ENCODE results near the gene HMGCLL1.

DNA sequence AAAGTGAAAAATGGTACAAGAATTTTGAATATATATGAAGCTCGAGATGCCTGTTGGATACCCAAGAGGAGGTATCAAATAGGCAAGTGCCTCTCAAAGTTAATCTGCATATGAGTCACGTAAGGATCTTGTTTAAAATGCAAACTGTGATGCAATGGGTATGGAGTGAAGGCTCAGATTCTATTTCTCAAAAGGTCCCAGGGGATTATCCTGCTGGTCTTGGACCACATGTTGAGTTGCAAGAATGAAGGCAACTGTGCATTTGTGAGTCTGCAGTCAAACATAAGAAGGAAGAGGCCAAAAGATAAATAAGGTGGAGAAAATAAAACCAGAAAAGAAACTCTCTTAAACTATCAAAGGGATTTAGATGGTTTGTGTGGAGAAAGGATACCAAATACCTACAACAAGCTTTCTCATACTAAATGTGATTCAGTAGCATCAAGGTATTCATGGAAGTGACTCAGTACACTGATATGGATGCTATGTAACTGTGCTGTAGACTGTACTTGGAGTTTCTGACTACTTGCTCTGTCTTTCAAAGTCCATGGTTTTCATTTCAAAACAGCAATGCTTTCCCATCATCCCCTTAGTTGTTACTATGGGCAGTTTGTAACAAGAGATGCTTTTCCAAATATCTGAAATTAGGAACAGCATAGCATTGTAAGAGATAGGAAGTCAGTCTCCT lies 145.4 kb downstream of the HMGCLL1 start:
- TF ChIP-seq, protein P1, sequence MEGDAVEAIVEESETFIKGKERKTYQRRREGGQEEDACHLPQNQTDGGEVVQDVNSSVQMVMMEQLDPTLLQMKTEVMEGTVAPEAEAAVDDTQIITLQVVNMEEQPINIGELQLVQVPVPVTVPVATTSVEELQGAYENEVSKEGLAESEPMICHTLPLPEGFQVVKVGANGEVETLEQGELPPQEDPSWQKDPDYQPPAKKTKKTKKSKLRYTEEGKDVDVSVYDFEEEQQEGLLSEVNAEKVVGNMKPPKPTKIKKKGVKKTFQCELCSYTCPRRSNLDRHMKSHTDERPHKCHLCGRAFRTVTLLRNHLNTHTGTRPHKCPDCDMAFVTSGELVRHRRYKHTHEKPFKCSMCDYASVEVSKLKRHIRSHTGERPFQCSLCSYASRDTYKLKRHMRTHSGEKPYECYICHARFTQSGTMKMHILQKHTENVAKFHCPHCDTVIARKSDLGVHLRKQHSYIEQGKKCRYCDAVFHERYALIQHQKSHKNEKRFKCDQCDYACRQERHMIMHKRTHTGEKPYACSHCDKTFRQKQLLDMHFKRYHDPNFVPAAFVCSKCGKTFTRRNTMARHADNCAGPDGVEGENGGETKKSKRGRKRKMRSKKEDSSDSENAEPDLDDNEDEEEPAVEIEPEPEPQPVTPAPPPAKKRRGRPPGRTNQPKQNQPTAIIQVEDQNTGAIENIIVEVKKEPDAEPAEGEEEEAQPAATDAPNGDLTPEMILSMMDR (IDR thresholded peaks at IDR 0.05), result no peak
- TF ChIP-seq POLR2A (IDR thresholded peaks at IDR 0.05), result no peak

Data from right lobe of liver (tissue), 4 donors.